NCI-H82 (cell line): ENCODE measurements around the gene FYB1.

Experiments
- DNase-seq: peaks from one replicate; lab custom pipeline; 2025; lab: John Stamatoyannopoulos, UW

Gene FYB1

GRCh38 chr5:39159811-39160490 lies 59.4 kb downstream of the FYB1 start:
- DNase-seq: no peak

DNA sequence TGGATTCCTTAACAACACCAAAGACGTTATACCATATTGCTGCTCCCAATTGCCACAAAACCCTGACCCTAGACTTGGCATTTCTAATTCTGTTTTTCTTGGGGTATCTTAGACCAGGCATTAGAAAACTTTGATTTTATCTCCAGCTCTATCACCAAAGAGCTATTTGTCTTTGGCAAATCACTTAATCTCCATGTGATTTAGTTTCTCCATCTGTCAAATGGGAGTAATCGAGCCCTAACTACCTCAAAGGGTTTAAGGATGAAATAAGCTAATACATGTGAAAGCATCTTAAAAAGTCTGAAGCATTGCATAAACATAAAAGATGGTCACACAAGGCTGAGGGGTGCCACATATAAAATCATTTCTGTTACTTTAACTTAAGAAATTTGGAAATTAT lies 60.6 kb downstream of the FYB1 start:
- no peak for DNase-seq

DNA sequence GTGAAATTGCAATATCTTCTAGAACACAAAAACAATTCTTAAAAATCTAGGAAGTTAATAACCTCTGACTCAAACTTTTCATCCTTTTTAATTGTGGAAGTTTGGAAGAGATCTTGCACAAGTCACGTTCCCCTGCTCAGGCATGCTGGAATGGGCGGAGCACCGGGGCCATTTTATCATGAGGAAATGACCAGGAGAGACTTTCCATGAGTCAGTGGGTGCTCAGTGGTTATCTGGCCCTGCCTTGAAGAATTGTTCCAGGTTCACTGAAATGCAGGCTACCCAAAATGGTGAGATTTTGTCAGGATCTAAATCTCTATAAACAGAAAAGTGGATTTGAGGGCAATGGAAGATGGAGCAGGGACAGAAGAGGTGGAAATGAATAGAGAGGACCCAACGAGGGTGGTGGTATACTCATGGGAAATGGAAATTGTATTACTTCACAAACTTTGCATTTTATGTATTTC lies 61.2 kb downstream of the FYB1 start:
- no peak for DNase-seq

- no peak for DNase-seq
Measured at GRCh38 chr5:39157701-39158100, 61.7 kb downstream of the FYB1 start.

DNA sequence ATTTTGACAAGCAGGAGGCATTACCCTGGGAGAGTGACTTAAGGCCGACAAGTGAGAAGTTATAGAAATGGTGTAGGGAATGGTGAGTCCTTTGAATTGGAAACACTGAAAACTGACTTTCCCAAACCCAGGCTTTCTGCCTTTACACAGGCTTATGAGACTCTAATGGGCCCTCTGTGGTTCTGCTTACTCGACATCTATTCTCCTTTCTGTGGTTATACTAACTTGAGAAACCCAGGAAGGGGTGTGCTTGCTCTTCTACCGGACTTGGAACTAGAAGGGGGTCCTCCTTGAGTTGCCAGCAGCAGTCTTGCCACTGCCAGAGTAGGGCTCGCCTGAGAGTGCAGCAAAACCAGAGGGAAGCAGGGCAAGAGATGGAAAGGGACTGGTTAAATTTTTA lies 63.3 kb downstream of the FYB1 start:
- no peak for DNase-seq

- no peak for DNase-seq
Measured at GRCh38 chr5:39151745-39152144, 67.6 kb downstream of the FYB1 start.

DNA sequence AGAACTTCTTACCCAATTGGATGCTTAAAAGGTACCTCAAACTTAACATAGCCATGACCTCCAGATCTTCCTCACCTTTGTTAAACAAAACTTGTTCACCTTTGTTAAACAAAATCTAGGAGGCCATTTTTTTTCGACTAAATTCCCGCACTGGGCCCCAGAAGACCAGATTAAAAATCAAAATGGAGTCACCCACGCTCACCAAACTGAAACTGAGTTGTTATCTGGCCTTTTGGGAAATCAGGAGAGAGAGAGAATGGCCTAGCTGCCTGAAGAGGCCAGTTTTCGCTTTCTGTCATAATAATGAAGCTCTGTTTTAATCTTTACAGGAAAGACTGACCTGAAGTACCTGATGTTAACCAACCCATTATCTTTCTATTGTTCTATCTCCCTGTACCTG lies 69.4 kb downstream of the FYB1 start:
- no peak for DNase-seq

GRCh38 chr5:39148983-39149534 lies 70.3 kb downstream of the FYB1 start:
- DNase-seq: no peak

- no peak for DNase-seq
Measured at GRCh38 chr5:39146831-39147540, 72.4 kb downstream of the FYB1 start.

DNA sequence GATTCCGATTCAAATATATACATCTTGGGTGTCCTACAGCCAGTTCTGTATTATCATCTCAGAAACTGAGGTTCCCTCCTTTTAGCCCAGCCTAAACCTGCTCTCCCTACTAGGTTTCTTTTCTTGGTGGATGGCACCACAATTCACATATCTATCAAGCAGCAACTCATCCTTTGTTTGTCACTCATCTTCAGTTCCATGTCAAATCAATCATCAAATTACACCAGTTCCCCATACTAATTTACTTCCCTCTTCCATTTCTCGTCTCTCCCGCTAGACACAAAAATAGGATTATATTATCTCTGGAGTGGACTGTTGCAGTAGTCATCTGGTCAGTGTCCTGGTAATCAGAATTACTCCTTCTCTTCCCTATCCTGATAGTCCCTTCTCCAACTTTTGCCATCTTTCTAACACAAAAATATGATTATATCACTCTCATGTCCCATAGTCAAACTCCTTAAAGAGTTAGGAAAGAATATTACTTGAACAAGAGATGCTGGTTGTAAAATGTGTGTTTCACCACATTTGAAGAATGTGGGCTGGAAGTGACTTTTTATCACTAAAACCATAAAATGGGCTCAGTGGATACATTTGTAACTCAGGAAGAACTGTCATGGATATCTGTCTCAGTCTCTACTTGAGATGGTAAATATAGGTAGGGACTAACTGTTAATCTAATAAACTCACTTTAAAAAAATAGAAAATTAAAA lies 76.1 kb downstream of the FYB1 start:
- no peak for DNase-seq

GRCh38 chr5:39140558-39141168 lies 78.7 kb downstream of the FYB1 start:
- no peak for DNase-seq

- no peak for DNase-seq
Measured at GRCh38 chr5:39138892-39139291, 80.5 kb downstream of the FYB1 start.

DNA sequence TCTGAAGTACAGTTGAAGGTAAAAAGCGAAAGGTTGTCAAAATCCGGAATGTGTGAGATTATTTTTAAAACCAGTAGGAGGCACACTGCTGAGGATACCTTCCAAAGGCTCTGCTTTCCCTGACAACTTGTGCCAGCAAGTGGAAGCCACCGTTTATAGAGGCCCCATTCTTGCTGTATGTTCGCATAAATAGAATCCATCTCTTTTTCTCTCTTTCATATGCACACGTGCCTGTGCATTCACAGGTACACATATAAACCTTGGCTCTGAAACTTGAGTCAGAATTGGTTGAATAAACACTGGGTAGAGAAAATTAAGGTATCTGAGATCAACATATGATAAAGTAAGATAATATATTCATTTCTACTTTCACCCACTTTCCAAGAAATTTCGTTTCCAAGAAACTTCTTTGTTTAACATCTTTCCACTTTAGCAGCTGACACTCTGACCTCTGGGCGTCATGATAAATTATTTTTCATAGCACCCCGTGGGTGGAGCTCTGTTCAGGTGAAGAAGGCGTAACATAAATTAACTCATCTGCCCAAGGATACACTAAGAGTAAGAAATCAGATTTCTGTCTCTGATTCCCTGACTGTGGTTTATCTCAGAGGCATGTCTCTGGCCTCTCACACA lies 81.4 kb downstream of the FYB1 start:
- peak; percentile 12 for DNase-seq

DNA sequence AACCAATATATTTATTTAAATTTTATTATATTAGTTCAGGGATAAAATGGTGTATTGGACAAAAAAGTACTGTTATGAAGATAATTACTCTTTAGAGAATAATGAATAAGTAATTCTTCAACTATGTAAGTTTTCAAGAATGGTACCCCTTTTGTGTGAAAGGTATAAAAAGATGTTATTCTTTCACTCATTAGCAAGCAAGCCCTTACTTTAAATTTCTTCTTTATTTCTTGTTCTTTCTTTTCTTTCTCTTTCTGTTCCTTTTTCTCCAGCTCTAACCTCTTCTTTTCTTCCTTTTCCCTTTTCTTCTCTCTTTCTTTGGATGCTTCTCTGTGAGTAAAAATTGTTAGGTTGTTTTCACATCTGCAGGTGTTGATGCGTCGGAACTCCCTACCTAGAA lies 82.0 kb downstream of the FYB1 start:
- no peak for DNase-seq

GRCh38 chr5:39132792-39133191 lies 86.6 kb downstream of the FYB1 start:
- DNase-seq: no peak

DNA sequence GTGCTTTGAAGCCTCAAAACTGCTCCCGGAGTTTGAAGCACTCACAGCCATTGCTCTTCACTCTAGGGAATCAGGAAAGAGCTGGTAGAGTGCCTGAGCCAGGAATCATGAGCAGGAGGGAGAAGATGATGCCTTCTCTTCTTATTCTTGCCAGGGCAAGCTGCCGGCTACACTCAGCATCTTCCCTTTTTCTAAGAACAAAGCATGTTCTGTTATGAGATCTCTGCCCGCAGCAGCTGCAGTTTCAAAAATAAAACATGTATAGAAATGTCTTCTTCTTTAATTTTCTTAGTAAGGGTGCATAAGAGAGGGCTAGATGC lies 87.3 kb downstream of the FYB1 start:
- no peak for DNase-seq

GRCh38 chr5:39131210-39132127 lies 87.9 kb downstream of the FYB1 start:
- DNase-seq: no peak

DNA sequence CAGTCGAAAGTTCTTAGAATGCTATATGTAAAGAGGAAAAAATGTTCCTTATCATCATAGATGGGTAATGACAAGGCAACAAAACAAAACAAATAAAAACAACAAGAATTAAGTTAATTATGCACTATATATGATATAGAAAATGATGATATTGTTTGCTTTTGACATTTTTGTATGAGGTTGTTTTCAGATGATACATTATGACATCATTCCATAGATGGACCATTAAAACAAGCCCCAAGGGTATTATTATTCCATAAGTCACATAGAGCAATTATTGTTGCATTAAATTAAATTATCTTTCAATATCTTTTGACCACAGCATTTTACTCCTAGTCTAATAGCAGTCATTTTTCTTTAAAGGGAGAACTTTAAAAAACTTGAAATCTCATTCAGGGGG lies 88.6 kb downstream of the FYB1 start:
- no peak for DNase-seq

GRCh38 chr5:39121922-39122321 lies 97.4 kb downstream of the FYB1 start:
- DNase-seq: no peak

DNA sequence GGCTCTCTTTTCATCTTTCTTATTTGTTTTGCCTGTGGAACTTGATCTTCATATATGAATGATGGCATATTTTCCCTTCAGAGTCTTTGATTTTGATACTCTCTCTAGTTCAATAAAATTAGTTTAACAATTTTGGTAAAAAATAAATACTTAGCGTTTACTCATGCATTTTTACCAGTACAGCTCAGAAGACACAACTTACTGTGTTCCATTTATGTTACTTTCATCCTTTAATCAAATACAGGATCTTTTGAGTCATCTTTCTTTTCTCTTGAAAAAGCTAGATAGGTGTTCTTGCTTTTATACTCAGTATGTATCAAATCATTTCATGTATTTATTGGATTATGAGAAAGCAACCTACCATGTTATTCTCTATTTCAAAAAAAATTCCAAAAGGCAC lies 98.0 kb downstream of the FYB1 start:
- DNase-seq: no peak

GRCh38 chr5:39120052-39120420 lies 99.3 kb downstream of the FYB1 start:
- DNase-seq: no peak
